ENCODE results near the gene CYBC1. TPM values are rescaled to one million over a fixed set of nuclear protein-coding genes. Genes with fewer than 3 reads are reported as not detected.

CYBC1 gene
- total and polyA plus RNA-seq, 9 of the 15 experiments (the other 6 are each of a cell fraction or from before 2014, with no cell fraction given): 1.3 to 71.8 (median 49.9) TPM

- TF ChIP-seq MBD1 (CRISPR knock-in tag; IDR thresholded peaks at IDR 0.05): no peak
- no peak for TF ChIP-seq CCAR2 (IDR thresholded peaks at IDR 0.05; ENCODE audit: low read depth, low read length)
- no peak for TF ChIP-seq RBBP5 (IDR thresholded peaks at IDR 0.05; ENCODE audit: borderline replicate concordance, insufficient read depth, low read length, poor library complexity, severe bottlenecking)
- TF ChIP-seq WHSC1 (IDR thresholded peaks at IDR 0.05; ENCODE audit: low read length): no peak
- TF ChIP-seq EWSR1 (IDR thresholded peaks at IDR 0.05; ENCODE audit: borderline replicate concordance, low read depth, partially characterized antibody): no peak
- no peak for TF ChIP-seq RBM14 (IDR thresholded peaks at IDR 0.05; ENCODE audit: borderline replicate concordance, insufficient read depth, low read depth, low read length)
- no peak for TF ChIP-seq HDAC6 (IDR thresholded peaks at IDR 0.05; ENCODE audit: low read depth, low read length)
- TF ChIP-seq YBX1 (IDR thresholded peaks at IDR 0.05): no peak
- no peak for TF ChIP-seq MXI1 (IDR thresholded peaks at IDR 0.05; ENCODE audit: low read depth, low read length)
- TF ChIP-seq ZNF57 (CRISPR knock-in tag; IDR thresholded peaks at IDR 0.05): no peak
- peak; percentile 38; the same call in 1 of the 2 replicates for TF ChIP-seq TCF3 (CRISPR knock-in tag; IDR thresholded peaks at IDR 0.05)
- no peak for TF ChIP-seq ETV1 (tag; conservative IDR thresholded peaks at IDR 0.05; ENCODE audit: low read depth)
- no peak for TF ChIP-seq CREB3L1 (IDR thresholded peaks at IDR 0.05; ENCODE audit: borderline replicate concordance, low read depth)
- TF ChIP-seq ZBTB2 (IDR thresholded peaks at IDR 0.05): peak; percentile 31; the same call in 1 of the 2 replicates
- TF ChIP-seq IRF1 (CRISPR knock-in tag; IDR thresholded peaks at IDR 0.05; ENCODE audit: borderline replicate concordance): no peak
- TF ChIP-seq KDM5B (IDR thresholded peaks at IDR 0.05; ENCODE audit: insufficient replicate concordance, low read depth, low read length): no peak
- no peak for TF ChIP-seq ZNF76 (CRISPR knock-in tag; IDR thresholded peaks at IDR 0.05; ENCODE audit: borderline replicate concordance)
- no peak for TF ChIP-seq NR0B1 (IDR thresholded peaks at IDR 0.05; ENCODE audit: partially characterized antibody)
- 0 out of 2 replicates have a peak, but pooled peaks have one; percentile 11 for TF ChIP-seq TAL1 (IDR thresholded peaks at IDR 0.05)
- TF ChIP-seq SMARCA5 (IDR thresholded peaks at IDR 0.05): no peak
- TF ChIP-seq NCOR1 (IDR thresholded peaks at IDR 0.05): no peak
Measured at GRCh38 chr17:82414548-82415281, 35.8 kb downstream of the CYBC1 start (continued).

Data from K562 (cell line).